Psoas muscle (tissue), 8 donors: ENCODE measurements around the gene OSR1. TPM values are rescaled to one million over a fixed set of nuclear protein-coding genes. Genes with fewer than 3 reads are reported as not detected.

ENCODE experiments used
- ATAC-seq, 4 donors: fragments of 200-7000 bp; cut with Tn5 transposase; one replicate each; pipeline ENCODE4 v1.9.1; 2020; ENCODE audit warnings: moderate library complexity in 3 of 4, mild to moderate bottlenecking in 2 of 4
- DNase-seq, 2 donors: peaks; one replicate each; pipeline ENCODE4 v3.0.0-alpha.2; 2020
- H3K27ac ChIP-seq: fragments of 200-600 bp; one replicate; pipeline ENCODE4 v1.8.0; 2022
- H3K27me3 ChIP-seq, 3 donors: fragments of 200-600 bp in 1 of 3; one replicate each; pipeline versions ENCODE4 v1.6.1 to v1.8.0; 2013 to 2022; ENCODE audit warnings: low read length in 2 of 3, mild to moderate bottlenecking in 2 of 3, moderate library complexity in 1 of 3; ENCODE audit not compliant: insufficient read depth in 3 of 3
- H3K36me3 ChIP-seq, 2 donors: fragments of 200-600 bp in 1 of 2; one replicate each; pipeline versions ENCODE4 v1.6.1 to v1.8.0; 2013 to 2022; ENCODE audit warnings: low read depth in 1 of 2, mild to moderate bottlenecking in 1 of 2, moderate library complexity in 1 of 2; ENCODE audit not compliant: insufficient read depth in 1 of 2
- H3K4me1 ChIP-seq: fragments of 200-600 bp; one replicate; pipeline ENCODE4 v1.8.0; 2022
- H3K4me3 ChIP-seq: fragments of 200-600 bp; one replicate; pipeline ENCODE4 v1.8.0; 2022; ENCODE audit warnings: mild to moderate bottlenecking
- H3K9me3 ChIP-seq: fragments of 200-600 bp; one replicate; pipeline ENCODE4 v1.8.0; 2022
- WGBS, 3 donors: extraction: QIAGEN DNeasy Blood & Tissue Kit; methylation state at CpG; one replicate each; pipeline versions ENCODE4 v1.1.6 to v1.1.7; 2013; 5-methylcytosine and 5-hydroxymethylcytosine counted together
- intact Hi-C, 2 donors: fragments of 100-400 bp; cut with DNase I; formaldehyde crosslinking; loops; one replicate each; pipeline versions ENCODE4 v1.11.0 to v1.14.2; 2022
- polyA plus RNA-seq, 3 donors: library from polyadenylated mRNA; stranded (reverse); fragments of 200-250 nt; gene quantifications; one replicate each; pipeline ENCODE4 v1.2.3, GENCODE V29; 2013
- total RNA-seq, 4 donors: library from RNA; stranded (reverse); fragmentation: NEBNext Ultra II Directional in 2 of 4; extraction: Animal tissue kit (Norgen Biotek cat#: 25700) in 2 of 4; gene quantifications; one replicate each; pipeline versions ENCODE4 v1.2.1 to v1.2.4, GENCODE V29; 2021 to 2023
- TF ChIP-seq, protein P1 (sequence below): fragments of 200-600 bp; IDR thresholded peaks from one replicate; pipeline ENCODE4 v1.8.0; 2022; ENCODE audit warnings: antibody characterized with exemption
- donor health status: healthy with polysubstance abuse.
- donor health status: DM: no; HTN: no; CAD: no; lungs with moderate emphysema.
- donor health status: Bipolar disorder and iron deficiency.
- donor health status: healthy.
- donor health status: DM: yes; HTN: yes; CAD: no.
- donor health status: DM: no; HTN: no; CAD: no.
- donor health status: DM: no; HTN: no; CAD: no.
- donor health status: DM: yes; HTN: yes; CAD: no.

OSR1 gene
- total and polyA plus RNA-seq, 7 donors, result 1.1 to 6.7 (median 3.2) TPM

DNA sequence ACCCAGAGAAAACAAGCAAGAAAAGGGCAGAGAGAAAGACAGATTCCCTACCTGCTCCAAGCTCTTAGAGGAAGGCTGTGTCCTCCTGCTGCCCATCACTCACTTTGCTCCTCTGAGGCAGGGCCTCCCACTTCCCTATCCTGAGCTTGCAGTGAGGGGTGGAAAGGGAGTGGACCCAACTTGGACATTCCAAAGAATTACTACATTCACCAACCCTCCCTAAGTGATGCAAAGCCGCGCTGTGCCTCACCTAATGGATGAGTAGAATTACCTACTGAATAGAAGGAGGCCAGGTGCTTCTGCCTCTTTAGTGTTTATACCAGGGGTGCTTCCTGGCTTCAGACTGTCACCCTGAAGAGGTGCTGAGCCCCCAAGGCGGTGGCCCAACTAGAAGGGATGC is 5.6 kb upstream of the OSR1 start:
- TF ChIP-seq, protein P1, sequence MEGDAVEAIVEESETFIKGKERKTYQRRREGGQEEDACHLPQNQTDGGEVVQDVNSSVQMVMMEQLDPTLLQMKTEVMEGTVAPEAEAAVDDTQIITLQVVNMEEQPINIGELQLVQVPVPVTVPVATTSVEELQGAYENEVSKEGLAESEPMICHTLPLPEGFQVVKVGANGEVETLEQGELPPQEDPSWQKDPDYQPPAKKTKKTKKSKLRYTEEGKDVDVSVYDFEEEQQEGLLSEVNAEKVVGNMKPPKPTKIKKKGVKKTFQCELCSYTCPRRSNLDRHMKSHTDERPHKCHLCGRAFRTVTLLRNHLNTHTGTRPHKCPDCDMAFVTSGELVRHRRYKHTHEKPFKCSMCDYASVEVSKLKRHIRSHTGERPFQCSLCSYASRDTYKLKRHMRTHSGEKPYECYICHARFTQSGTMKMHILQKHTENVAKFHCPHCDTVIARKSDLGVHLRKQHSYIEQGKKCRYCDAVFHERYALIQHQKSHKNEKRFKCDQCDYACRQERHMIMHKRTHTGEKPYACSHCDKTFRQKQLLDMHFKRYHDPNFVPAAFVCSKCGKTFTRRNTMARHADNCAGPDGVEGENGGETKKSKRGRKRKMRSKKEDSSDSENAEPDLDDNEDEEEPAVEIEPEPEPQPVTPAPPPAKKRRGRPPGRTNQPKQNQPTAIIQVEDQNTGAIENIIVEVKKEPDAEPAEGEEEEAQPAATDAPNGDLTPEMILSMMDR, result no peak
- H3K27ac ChIP-seq, result no peak overlapping the region
- H3K4me1 ChIP-seq, result no peaks in the 10 kb centered on the region
- intact Hi-C loops, result loop anchor here (2.0 to 10.0 kb wide), 7 partner anchors 369 to 927 kb away; no protein-coding TSS in a partner anchor
- H3K27me3 ChIP-seq, result peaks cover 0 to 25% (median 0%) of the 10 kb centered on the region in 3 donors
- H3K9me3 ChIP-seq, result no peaks in the 10 kb centered on the region
- DNase-seq (no peak), ATAC-seq (no peak)
- H3K36me3 ChIP-seq, result no peaks in the 10 kb centered on the region
- 83 to 84% (median 83%) methylated on average over 3 of the region's 3 CpGs for WGBS, 3 donors
- H3K4me3 ChIP-seq, result no peak overlapping the region

DNA sequence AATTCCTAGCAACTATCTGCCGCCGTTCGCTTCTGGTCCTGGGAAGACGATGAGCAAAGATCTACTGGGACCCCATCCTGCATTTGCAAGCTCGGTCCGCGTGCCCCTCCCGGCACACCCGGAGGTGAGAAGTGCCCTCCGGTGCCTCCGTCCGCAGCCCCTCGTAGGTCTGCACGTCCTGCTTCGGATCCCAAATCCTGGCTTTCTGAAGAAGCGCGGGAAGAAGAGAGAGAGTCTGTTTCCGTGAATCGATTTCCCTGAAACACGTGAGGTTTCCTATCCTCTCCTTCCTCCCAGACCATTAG is 5.0 kb upstream of the OSR1 start:
- H3K4me3 ChIP-seq, result peak overlapping the region; percentile 78
- no peak overlapping the region for H3K27ac ChIP-seq
- intact Hi-C loops, result loop anchor here (1.0 to 10.0 kb wide), 8 partner anchors 369 to 977 kb away; no protein-coding TSS in a partner anchor
- H3K27me3 ChIP-seq, result peaks cover 0 to 25% (median 0%) of the 10 kb centered on the region in 3 donors
- no peaks in the 10 kb centered on the region for H3K4me1 ChIP-seq
- ATAC-seq (no peak), DNase-seq (peak in 1 of 2 donors; percentile 42)
- 6 to 9% (median 9%) methylated on average over 20 of the region's 20 CpGs for WGBS, 3 donors
- TF ChIP-seq, protein P1, result no peak
- no peaks in the 10 kb centered on the region for H3K36me3 ChIP-seq
- H3K9me3 ChIP-seq, result no peaks in the 10 kb centered on the region

GRCh38 chr2:19362755-19363473 is 4.5 kb upstream of the OSR1 start:
- peak; percentile 80 to 86 for DNase-seq
- H3K4me1 ChIP-seq, result no peaks in the 10 kb centered on the region
- intact Hi-C loops, result loop anchor here (1.0 to 10.0 kb wide), 8 partner anchors 368 to 976 kb away; no protein-coding TSS in a partner anchor
- H3K27ac ChIP-seq, result no peak overlapping the region
- no peaks in the 10 kb centered on the region for H3K9me3 ChIP-seq
- no peaks in the 10 kb centered on the region for H3K36me3 ChIP-seq
- ATAC-seq, result peak; percentile 52 to 75 (median 68)
- TF ChIP-seq, protein P1, result peak; percentile 79
- H3K4me3 ChIP-seq, result peak overlapping the region; percentile 78
- H3K27me3 ChIP-seq, result peaks cover 0 to 24% (median 0%) of the 10 kb centered on the region in 3 donors
- WGBS, 3 donors, result 0 to 1% (median 0%) methylated on average over 33 of the region's 33 CpGs

- ATAC-seq, result no peak
- TF ChIP-seq, protein P1, result no peak
- Histone ChIP-seq H3K4me1 (peaks cover 3% of the 10 kb centered on the region), H3K9me3 (no peaks in the 10 kb centered on the region), H3K27ac (no peak overlapping the region), H3K4me3 (peak overlapping the region; percentile 78), H3K27me3 (peaks cover 0 to 21% (median 0%) of the 10 kb centered on the region in 3 donors), H3K36me3 (no peaks in the 10 kb centered on the region)
- intact Hi-C loops, result loop anchor here (2.0 to 10.0 kb wide), 7 partner anchors 367 to 975 kb away; no protein-coding TSS in a partner anchor
- DNase-seq, result peak in 1 of 2 donors; percentile 18
- WGBS, 3 donors, result 1 to 3% (median 3%) methylated on average over 16 of the region's 16 CpGs
Measured at GRCh38 chr2:19362094-19362754, 3.8 kb upstream of the OSR1 start.
